ENCODE results near the gene MAPKAP1.

MAPKAP1 gene

GRCh38 chr9:125444956-125445506 is 262.0 kb downstream of the MAPKAP1 start:
- DNase-seq = no peak

GRCh38 chr9:125444166-125444565 is 262.8 kb downstream of the MAPKAP1 start:
- DNase-seq = no peak

GRCh38 chr9:125443367-125443766 is 263.6 kb downstream of the MAPKAP1 start:
- no peak for DNase-seq

- DNase-seq = no peak
Observed at GRCh38 chr9:125442452-125442851, 264.6 kb downstream of the MAPKAP1 start.

GRCh38 chr9:125440411-125440810 is 266.6 kb downstream of the MAPKAP1 start:
- peak in 1 of 2 experiments; percentile 44 for DNase-seq

- DNase-seq = no peak
Observed at GRCh38 chr9:125439434-125440272, 267.4 kb downstream of the MAPKAP1 start.

- no peak for DNase-seq
Observed at GRCh38 chr9:125438506-125439433, 268.2 kb downstream of the MAPKAP1 start.

GRCh38 chr9:125437771-125438221 is 269.2 kb downstream of the MAPKAP1 start:
- DNase-seq = no peak

GRCh38 chr9:125436613-125437443 is 270.2 kb downstream of the MAPKAP1 start:
- no peak for DNase-seq

- DNase-seq = no peak
Observed at GRCh38 chr9:125435776-125436612, 271.0 kb downstream of the MAPKAP1 start.

GRCh38 chr9:125434986-125435775 is 271.8 kb downstream of the MAPKAP1 start:
- no peak for DNase-seq

- peak; percentile 60 to 92 for DNase-seq
Observed at GRCh38 chr9:125433461-125434011, 273.5 kb downstream of the MAPKAP1 start.

- no peak for DNase-seq
Observed at GRCh38 chr9:125432715-125433385, 274.2 kb downstream of the MAPKAP1 start.

- peak; percentile 17 to 68 for DNase-seq
Observed at GRCh38 chr9:125431741-125432271, 275.2 kb downstream of the MAPKAP1 start.

GRCh38 chr9:125431012-125431305 is 276.0 kb downstream of the MAPKAP1 start:
- no peak for DNase-seq

GRCh38 chr9:125430161-125431011 is 276.6 kb downstream of the MAPKAP1 start:
- no peak for DNase-seq

GRCh38 chr9:125429476-125430160 is 277.4 kb downstream of the MAPKAP1 start:
- DNase-seq = no peak

- peak; percentile 54 to 75 for DNase-seq
Observed at GRCh38 chr9:125428902-125429467, 278.0 kb downstream of the MAPKAP1 start.

Measured in NCI-H524 (cell line).